Measurements from ENCODE around the gene PRC1.

Gene PRC1

DNA sequence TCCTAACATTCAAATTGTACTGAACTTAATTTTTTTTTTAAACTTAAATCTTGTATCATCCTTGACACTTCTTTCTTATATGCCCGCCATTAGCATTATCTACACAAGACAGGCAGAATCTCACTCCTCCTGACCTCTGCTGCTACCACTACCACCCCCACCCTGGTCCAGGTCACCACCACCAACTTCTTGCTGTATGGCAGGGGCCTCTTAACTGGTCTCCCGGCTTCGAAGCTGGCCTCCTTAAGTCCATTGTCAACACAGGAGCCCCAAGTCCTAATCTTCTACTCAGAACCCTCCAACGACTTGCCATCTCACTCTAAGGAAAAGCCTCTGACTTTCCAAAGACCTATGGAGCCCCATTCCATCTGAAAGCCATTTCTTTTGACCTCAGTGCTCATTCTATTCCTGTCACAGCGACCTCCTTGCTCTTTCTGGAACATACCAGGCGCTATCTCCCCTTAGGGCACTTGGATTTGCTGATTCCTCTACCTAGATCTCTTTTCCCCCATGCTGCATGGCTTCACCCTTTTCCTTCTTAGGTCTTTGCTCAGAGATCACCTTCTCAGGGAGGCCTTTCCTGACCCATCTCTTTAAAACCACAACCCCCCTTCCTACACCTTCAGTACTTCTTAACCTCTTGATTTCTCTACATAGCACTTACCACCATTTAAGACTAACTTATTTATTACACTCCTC, 2.6 kb downstream of the PRC1 start:
- no peaks in the 10 kb centered on the region for H3K9me3 ChIP-seq
- H3K4me3 ChIP-seq = no peak overlapping the region
- TF ChIP-seq Cebpa-rat (IDR thresholded peaks at IDR 0.05) = no peak
- H3K27ac ChIP-seq = no peak overlapping the region
- H3K36me3 ChIP-seq = peaks cover 4% of the 10 kb centered on the region; the same call in 1 of the 2 replicates
- peaks cover 65% of the 10 kb centered on the region for H3K4me1 ChIP-seq
- no peak overlapping the region for H3K9ac ChIP-seq
- H3K4me2 ChIP-seq = peak overlapping the region; percentile 74
- peaks cover 55% of the 10 kb centered on the region for H4K20me1 ChIP-seq
- no peaks in the 10 kb centered on the region for H3K27me3 ChIP-seq

DNA sequence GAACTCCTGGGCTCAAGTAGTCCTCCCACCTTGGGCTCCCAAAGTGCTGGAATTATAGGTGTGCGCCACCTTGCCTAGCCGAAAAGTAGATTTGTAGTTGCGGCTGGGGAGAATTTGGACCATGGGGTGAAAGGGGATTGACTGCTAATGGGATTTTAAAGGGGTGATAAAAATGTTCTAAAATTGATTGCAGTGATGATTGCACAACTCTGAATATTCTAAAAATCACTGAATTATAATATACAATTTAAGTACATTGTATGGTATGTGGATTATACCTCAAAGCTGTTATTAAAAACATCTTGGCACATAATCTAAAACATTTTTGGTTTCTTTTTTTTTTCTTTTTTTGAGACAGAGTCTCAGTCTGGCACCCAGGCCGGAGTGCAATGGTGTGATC, 3.9 kb downstream of the PRC1 start:
- peaks cover 67% of the 10 kb centered on the region for H3K4me1 ChIP-seq
- no peak overlapping the region for H3K4me2 ChIP-seq
- H3K27ac ChIP-seq = no peak overlapping the region
- no peaks in the 10 kb centered on the region for H3K27me3 ChIP-seq
- no peak overlapping the region for H3K4me3 ChIP-seq
- peaks cover 8% of the 10 kb centered on the region; the same call in 1 of the 2 replicates for H3K36me3 ChIP-seq
- H3K9me3 ChIP-seq = no peaks in the 10 kb centered on the region
- no peak overlapping the region for H3K9ac ChIP-seq
- TF ChIP-seq Cebpa-rat (IDR thresholded peaks at IDR 0.05) = 0 out of 2 replicates have a peak, but pooled peaks have one; percentile 30
- H4K20me1 ChIP-seq = peaks cover 68% of the 10 kb centered on the region

DNA sequence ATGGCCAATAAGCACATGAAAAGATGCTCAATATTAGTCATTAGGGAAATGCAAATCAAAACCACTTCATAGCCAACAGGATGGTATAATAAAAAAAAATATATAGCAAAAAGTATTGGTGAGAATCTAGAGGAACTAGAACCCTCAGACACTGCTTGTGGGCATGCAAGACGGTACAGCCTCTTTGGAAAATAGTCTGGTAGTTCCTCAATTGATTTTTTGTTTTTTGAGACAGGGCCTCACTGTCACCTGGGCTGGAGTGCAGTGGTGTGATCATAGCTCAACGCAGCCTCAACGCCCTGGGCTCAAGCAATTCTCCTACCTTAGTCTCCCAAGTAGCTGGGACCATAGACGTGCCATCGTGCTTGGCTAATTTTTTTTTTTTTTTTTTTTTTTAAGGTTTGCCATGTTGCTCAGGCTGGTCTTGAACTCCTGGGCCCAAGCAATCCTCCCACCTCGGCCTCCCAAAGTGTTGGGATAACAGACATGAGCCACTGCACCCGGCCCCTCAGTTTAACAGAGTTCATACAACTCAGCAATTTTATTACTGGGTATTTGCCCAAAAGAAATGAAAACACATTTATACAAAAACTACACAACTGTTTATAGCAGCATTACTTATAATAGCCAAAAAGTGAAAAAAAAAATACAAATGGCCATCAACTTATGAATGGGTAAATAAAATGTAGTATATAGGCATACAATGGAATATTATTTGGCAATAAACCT, 5.1 kb downstream of the PRC1 start:
- no peak overlapping the region for H3K27ac ChIP-seq
- no peak for TF ChIP-seq Cebpa-rat (IDR thresholded peaks at IDR 0.05)
- peak overlapping the region; percentile 68 for H3K4me2 ChIP-seq
- no peak overlapping the region for H3K4me3 ChIP-seq
- H3K9me3 ChIP-seq = no peaks in the 10 kb centered on the region
- peaks cover 20% of the 10 kb centered on the region for H3K36me3 ChIP-seq
- no peak overlapping the region for H3K9ac ChIP-seq
- H3K27me3 ChIP-seq = no peaks in the 10 kb centered on the region
- peaks cover 62% of the 10 kb centered on the region for H3K4me1 ChIP-seq
- H4K20me1 ChIP-seq = peaks cover 80% of the 10 kb centered on the region

DNA sequence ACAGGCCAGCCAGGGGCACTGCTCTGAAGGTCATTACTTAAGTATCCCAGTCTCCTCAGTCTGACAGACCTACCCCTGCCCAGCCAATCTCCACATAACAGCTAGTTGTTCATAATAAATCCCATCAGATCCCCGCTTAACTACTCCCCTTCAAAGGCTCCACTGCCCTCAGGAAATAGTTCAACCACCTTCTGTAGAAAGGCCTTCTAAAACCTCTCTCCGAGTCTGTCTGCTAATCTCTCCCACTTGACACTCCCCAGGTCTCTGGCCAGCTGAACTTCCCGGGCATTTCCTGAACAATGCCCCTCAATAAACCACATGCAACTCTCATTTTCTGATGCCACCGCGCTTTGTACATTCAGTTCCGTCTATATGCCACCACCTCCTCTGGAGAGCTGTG, 6.0 kb downstream of the PRC1 start:
- TF ChIP-seq Cebpa-rat (IDR thresholded peaks at IDR 0.05) = no peak
- peaks cover 29% of the 10 kb centered on the region for H3K36me3 ChIP-seq
- no peaks in the 10 kb centered on the region for H3K9me3 ChIP-seq
- H3K4me1 ChIP-seq = peaks cover 59% of the 10 kb centered on the region
- H3K4me2 ChIP-seq = peak overlapping the region; percentile 68
- peak overlapping the region; percentile 21 for H3K9ac ChIP-seq
- H3K27ac ChIP-seq = peak overlapping the region; percentile 54
- H4K20me1 ChIP-seq = peaks cover 86% of the 10 kb centered on the region
- no peaks in the 10 kb centered on the region for H3K27me3 ChIP-seq
- no peak overlapping the region for H3K4me3 ChIP-seq

DNA sequence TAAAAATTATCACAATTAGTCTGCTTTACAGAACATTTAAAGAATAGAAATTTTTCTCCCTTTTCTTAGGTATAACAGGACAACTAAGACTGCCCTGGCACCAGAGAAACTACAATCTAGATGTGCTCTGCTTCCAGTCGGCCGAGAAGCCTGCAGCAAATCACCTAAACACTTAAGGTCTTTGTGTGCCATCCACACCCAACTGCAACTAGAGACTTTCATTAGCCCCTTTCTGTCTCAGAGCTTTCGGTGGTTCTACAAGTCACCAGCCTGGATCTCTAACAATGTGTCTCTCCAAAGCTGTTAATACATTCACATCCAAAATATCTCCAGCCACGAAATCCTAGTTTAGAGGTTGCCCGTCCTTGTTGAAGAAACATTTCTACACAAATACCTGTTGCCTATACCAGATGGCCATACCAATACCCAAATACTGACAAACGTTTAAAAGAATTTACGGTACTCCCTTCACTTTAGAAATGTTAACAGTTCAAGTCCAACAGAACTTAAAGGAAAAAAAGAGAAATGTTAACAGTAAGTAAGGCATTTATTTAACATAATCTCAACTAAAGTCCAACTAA, 6.7 kb downstream of the PRC1 start:
- Histone ChIP-seq H3K27ac (no peak overlapping the region), H3K27me3 (no peaks in the 10 kb centered on the region), H3K4me3 (no peak overlapping the region), H3K4me2 (peak overlapping the region; percentile 68), H3K9me3 (no peaks in the 10 kb centered on the region), H3K9ac (peak overlapping the region; percentile 21; the same call in 1 of the 2 replicates), H3K4me1 (peaks cover 53% of the 10 kb centered on the region), H3K36me3 (peaks cover 36% of the 10 kb centered on the region), H4K20me1 (peaks cover 86% of the 10 kb centered on the region)
- no peak for TF ChIP-seq Cebpa-rat (IDR thresholded peaks at IDR 0.05)

DNA sequence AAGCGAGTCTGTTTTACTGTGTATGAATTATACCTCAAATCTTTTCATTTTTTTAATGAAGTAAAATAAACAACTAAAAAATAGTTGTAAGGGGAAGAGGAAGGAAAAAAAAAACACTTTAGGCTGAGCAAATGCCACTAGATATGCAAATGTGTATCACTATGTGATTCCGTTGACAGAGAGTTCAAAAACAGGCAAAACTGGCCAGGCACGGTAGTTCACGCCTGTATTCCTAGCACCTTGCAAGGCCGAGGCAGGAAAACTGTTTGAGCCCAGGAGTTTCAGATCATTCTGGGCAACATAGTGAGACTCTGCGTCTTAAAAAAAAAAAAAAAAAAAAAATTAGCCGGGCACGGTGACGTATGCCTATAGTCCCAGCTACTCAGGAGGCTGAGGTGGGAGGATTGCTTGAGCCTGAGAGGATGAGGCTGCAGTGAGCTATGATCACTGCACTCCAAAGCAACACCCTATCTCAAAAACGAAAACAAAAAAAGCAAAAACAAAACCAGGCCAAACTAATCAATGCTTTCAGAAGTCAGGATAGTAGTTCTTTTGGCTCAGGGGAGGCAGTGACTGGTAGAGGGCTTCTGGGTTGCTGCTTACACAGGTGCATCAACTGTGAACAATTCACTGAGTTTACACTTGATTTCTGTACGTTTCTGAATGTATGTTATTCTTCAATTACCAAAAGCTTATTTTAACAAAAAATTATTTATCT, 7.4 kb downstream of the PRC1 start:
- Histone ChIP-seq H3K36me3 (peaks cover 43% of the 10 kb centered on the region), H3K9me3 (no peaks in the 10 kb centered on the region), H3K27me3 (no peaks in the 10 kb centered on the region), H3K4me3 (no peak overlapping the region), H4K20me1 (peaks cover 81% of the 10 kb centered on the region), H3K4me1 (peaks cover 52% of the 10 kb centered on the region), H3K27ac (no peak overlapping the region), H3K9ac (0 out of 2 replicates have a peak overlapping the region, but pooled peaks have one; percentile 15), H3K4me2 (peak overlapping the region; percentile 68)
- no peak for TF ChIP-seq Cebpa-rat (IDR thresholded peaks at IDR 0.05)

DNA sequence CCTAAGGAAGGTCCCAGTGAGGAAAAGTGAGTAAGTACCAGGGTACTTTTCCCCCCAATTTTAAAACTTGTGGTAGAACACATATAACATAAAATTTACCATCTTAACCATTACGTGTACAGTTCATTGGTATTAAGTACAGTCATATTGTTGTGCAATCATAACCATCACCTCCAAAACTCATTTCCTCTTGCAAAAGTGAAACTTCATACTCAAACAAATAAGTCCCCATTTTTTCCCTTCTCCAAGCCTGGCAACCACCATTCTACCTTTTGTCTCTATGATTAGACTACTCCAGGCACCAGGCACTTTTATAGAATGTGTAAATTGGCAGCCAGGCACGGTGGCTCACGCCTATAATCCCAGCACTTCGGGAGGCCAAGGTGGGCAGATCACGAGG, 12.2 kb downstream of the PRC1 start:
- H3K27ac ChIP-seq = 0 out of 2 replicates have a peak overlapping the region, but pooled peaks have one; percentile 14
- no peaks in the 10 kb centered on the region for H3K9me3 ChIP-seq
- peak overlapping the region; percentile 24; the same call in 1 of the 2 replicates for H3K4me2 ChIP-seq

DNA sequence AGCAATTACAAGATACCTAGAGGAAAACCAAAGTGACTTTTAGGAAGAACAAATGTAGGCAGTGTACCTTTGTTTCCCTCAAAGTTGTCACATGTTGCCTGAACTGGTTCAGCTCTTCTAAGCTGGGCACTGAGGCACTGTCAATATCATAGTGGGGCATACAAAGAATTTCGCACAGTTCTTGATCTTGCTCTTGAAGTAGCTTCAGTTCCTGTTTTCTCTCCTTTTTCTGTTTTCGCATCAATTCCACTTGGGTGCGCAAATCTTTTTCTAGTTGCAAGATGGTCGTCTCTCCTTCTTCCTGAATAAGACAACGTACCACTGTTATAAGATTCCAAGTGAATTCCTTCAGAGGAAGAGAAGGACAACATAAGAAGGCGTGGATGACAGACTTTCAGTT, 12.7 kb downstream of the PRC1 start:
- peaks cover 17% of the 10 kb centered on the region for H3K4me1 ChIP-seq
- no peaks in the 10 kb centered on the region for H3K9me3 ChIP-seq
- no peak overlapping the region for H3K9ac ChIP-seq
- no peaks in the 10 kb centered on the region for H3K27me3 ChIP-seq
- no peak for TF ChIP-seq Cebpa-rat (IDR thresholded peaks at IDR 0.05)
- H4K20me1 ChIP-seq = peaks cover 31% of the 10 kb centered on the region
- peaks cover 92% of the 10 kb centered on the region for H3K36me3 ChIP-seq
- no peak overlapping the region for H3K4me3 ChIP-seq
- H3K4me2 ChIP-seq = peak overlapping the region; percentile 24; the same call in 1 of the 2 replicates
- 0 out of 2 replicates have a peak overlapping the region, but pooled peaks have one; percentile 14 for H3K27ac ChIP-seq

More for the DNA sequence above, 12.2 kb downstream of the PRC1 start:
- H3K4me1 ChIP-seq = peaks cover 22% of the 10 kb centered on the region
- H3K27me3 ChIP-seq = no peaks in the 10 kb centered on the region
- H3K4me3 ChIP-seq = no peak overlapping the region
- TF ChIP-seq Cebpa-rat (IDR thresholded peaks at IDR 0.05) = peak; percentile 64; the same call in 1 of the 2 replicates
- peaks cover 88% of the 10 kb centered on the region for H3K36me3 ChIP-seq
- no peak overlapping the region for H3K9ac ChIP-seq
- peaks cover 36% of the 10 kb centered on the region for H4K20me1 ChIP-seq

DNA sequence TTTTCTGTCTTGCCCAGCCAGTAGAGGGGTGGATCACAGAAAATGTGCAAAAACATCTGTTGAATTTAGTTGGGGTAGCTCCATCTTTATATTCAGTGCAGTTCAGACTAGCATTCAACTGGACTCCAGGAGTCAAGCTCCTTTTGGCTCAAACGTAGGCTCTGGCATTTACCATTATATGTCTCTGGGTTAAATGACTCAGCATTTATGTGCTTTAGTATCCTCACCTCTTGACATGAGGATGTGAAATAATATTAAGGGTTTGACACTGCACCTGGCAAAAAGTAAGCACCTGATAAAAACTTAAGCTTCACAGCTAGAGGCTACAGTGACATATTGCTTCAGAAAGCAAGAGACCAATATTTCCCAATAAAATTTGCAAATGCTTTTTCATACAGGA, 14.8 kb downstream of the PRC1 start:
- H3K36me3 ChIP-seq = peaks cover 100% of the 10 kb centered on the region
- H3K4me1 ChIP-seq = peaks cover 10% of the 10 kb centered on the region
- no peaks in the 10 kb centered on the region for H3K27me3 ChIP-seq
- H4K20me1 ChIP-seq = peaks cover 10% of the 10 kb centered on the region
- TF ChIP-seq Cebpa-rat (IDR thresholded peaks at IDR 0.05) = no peak
- no peak overlapping the region for H3K4me2 ChIP-seq
- no peak overlapping the region for H3K4me3 ChIP-seq
- H3K9ac ChIP-seq = no peak overlapping the region
- H3K9me3 ChIP-seq = no peaks in the 10 kb centered on the region
- no peak overlapping the region for H3K27ac ChIP-seq
